Neural progenitor cell (in vitro differentiated cells): Measurements from ENCODE around the gene SP140L.

Experiments used
- EZH2phosphoT487 ChIP-seq: fragments of 200-600 bp; sonication (generic); IDR thresholded peaks from 2 replicates; pipeline ENCODE4 v1.6.1; 2017; ENCODE audit warnings: antibody characterized with exemption
- TF ChIP-seq, protein P1 (sequence below): fragments of 200-600 bp; sonication (generic); IDR thresholded peaks from 2 replicates; pipeline ENCODE4 v1.5.1; 2017; ENCODE audit warnings: antibody characterized with exemption, mild to moderate bottlenecking

DNA sequence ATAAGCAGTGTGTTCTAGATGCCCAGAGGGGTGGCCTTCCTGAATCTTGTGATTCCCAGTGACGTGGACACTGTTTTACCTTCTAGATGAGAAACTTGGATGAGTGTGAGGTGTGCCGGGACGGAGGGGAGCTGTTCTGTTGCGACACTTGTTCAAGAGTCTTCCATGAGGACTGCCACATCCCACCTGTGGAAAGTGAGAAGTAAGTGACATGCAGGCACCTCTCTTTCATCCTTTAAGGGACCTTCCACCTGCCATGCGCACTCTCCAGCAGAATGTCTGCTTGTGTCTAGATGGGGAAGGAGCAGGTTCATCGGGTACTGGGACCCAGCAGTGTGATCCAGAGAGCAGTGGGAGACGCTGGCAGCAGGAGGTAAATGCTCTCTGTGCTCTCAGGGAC is 73.0 kb downstream of the SP140L start:
- TF ChIP-seq, protein P1, sequence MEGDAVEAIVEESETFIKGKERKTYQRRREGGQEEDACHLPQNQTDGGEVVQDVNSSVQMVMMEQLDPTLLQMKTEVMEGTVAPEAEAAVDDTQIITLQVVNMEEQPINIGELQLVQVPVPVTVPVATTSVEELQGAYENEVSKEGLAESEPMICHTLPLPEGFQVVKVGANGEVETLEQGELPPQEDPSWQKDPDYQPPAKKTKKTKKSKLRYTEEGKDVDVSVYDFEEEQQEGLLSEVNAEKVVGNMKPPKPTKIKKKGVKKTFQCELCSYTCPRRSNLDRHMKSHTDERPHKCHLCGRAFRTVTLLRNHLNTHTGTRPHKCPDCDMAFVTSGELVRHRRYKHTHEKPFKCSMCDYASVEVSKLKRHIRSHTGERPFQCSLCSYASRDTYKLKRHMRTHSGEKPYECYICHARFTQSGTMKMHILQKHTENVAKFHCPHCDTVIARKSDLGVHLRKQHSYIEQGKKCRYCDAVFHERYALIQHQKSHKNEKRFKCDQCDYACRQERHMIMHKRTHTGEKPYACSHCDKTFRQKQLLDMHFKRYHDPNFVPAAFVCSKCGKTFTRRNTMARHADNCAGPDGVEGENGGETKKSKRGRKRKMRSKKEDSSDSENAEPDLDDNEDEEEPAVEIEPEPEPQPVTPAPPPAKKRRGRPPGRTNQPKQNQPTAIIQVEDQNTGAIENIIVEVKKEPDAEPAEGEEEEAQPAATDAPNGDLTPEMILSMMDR = no peak
- no peak for TF ChIP-seq EZH2phosphoT487
